SK-N-SH (cell line): ENCODE measurements around the gene TADA3. TPM values are rescaled to one million over a fixed set of nuclear protein-coding genes. Genes with fewer than 3 reads are reported as not detected.

ENCODE experiments used
- CTCF ChIA-PET: fragments of 300-600, 350-600 bp; formaldehyde crosslinking; extraction: SDS; loops from one replicate; lab custom pipeline; 2021; lab: Yijun Ruan, JAX
- POLR2A ChIA-PET: fragments of 350-600 bp; sonication (Branson Sonifier 250); formaldehyde crosslinking; extraction: SDS; loops from one replicate; lab custom pipeline; 2020; ENCODE audit warnings: antibody characterized with exemption, inconsistent platforms; lab: Yijun Ruan, JAX
- DNase-seq: peaks from one replicate; pipeline ENCODE4 v3.0.0; 2012
- H2AFZ ChIP-seq: fragments of 200-600 bp; sonication (generic); 2 replicates; pipeline ENCODE4 v1.8.1; 2016; ENCODE audit warnings: antibody characterized with exemption, mild to moderate bottlenecking, low read depth
- H3F3A ChIP-seq: fragments of 200-600 bp; sonication (generic); replicated peaks from 2 replicates; pipeline ENCODE3; 2016; ENCODE audit warnings: antibody characterized with exemption, mild to moderate bottlenecking; ENCODE audit not compliant: insufficient read depth
- H3K27ac ChIP-seq, 2 experiments: fragments of 200-500 bp in 1 of 2; fragments of 200-600 bp in 1 of 2; sonication (Bioruptor generic) in 1 of 2; sonication (generic), shearing (Covaris generic) in 1 of 2; 2 replicates each; pipeline versions ENCODE4 v1.5.1 to v1.6.1; 2014 to 2016; ENCODE audit warnings: low read depth in 2 of 2, inconsistent platforms in 1 of 2, low read length in 1 of 2, mild to moderate bottlenecking in 1 of 2, mixed read lengths in 1 of 2
- H3K27me3 ChIP-seq: fragments of 200-600 bp; sonication (generic), shearing (Covaris generic); 2 replicates; pipeline ENCODE4 v1.6.1; 2016; ENCODE audit warnings: mixed run types; ENCODE audit not compliant: insufficient read depth
- H3K36me3 ChIP-seq, 2 experiments: fragments of 200-500 bp in 1 of 2; fragments of 200-600 bp in 1 of 2; sonication (Bioruptor generic) in 1 of 2; sonication (generic) in 1 of 2; replicated peaks in 1 of 2; 2 replicates each; pipeline versions ENCODE3 to v1.5.1; 2014 to 2016; ENCODE audit warnings: low read length in 1 of 2, mild to moderate bottlenecking in 1 of 2; ENCODE audit not compliant: insufficient read depth in 2 of 2, control insufficient read depth in 1 of 2
- H3K4me1 ChIP-seq, 2 experiments: fragments of 200-500 bp in 1 of 2; fragments of 200-600 bp in 1 of 2; sonication (Bioruptor generic) in 1 of 2; sonication (generic), shearing (Covaris generic) in 1 of 2; 2 replicates each; pipeline versions ENCODE4 v1.5.1 to v1.6.1; 2014 to 2016; ENCODE audit warnings: low read depth in 1 of 2, low read length in 1 of 2, mixed run types in 1 of 2; ENCODE audit not compliant: insufficient read depth in 2 of 2, control insufficient read depth in 1 of 2
- H3K4me2 ChIP-seq: fragments of 200-600 bp; sonication (generic), shearing (Covaris generic); 2 replicates; pipeline ENCODE4 v1.6.1; 2017; ENCODE audit warnings: mixed run types
- H3K4me3 ChIP-seq, 2 experiments: fragments of 200-500 bp in 1 of 2; fragments of 200-600 bp in 1 of 2; sonication (Bioruptor generic) in 1 of 2; sonication (generic), shearing (Covaris generic) in 1 of 2; 2 replicates each; pipeline versions ENCODE4 v1.5.1 to v1.8.1; 2014 to 2016; ENCODE audit warnings: low read depth in 2 of 2, inconsistent platforms in 1 of 2, low read length in 1 of 2, mild to moderate bottlenecking in 1 of 2, mixed read lengths in 1 of 2, moderate library complexity in 1 of 2
- H3K79me2 ChIP-seq: fragments of 200-600 bp; sonication (generic); 2 replicates; pipeline ENCODE4 v1.8.1; 2017; ENCODE audit warnings: mild to moderate bottlenecking; ENCODE audit not compliant: insufficient read depth
- H3K9ac ChIP-seq: fragments of 200-600 bp; sonication (generic); 2 replicates; pipeline ENCODE4 v1.6.1; 2017; ENCODE audit warnings: mixed run types
- H3K9me2 ChIP-seq: fragments of 200-600 bp; sonication (generic); 2 replicates; pipeline ENCODE4 v1.6.1; 2017; ENCODE audit warnings: mixed run types
- H3K9me3 ChIP-seq: fragments of 200-600 bp; sonication (generic); 2 replicates; pipeline ENCODE4 v1.6.1; 2017; ENCODE audit warnings: mixed run types, mild to moderate bottlenecking, moderate library complexity
- H4K20me1 ChIP-seq: fragments of 200-600 bp; sonication (generic); 2 replicates; pipeline ENCODE4 v1.6.1; 2017; ENCODE audit warnings: mild to moderate bottlenecking, mixed run types; ENCODE audit not compliant: insufficient read depth
- CHD2 ChIP-seq: fragments of 150-350 bp; IDR thresholded peaks from 2 replicates; pipeline ENCODE4 v1.6.1; 2018; ENCODE audit warnings: low read length; ENCODE audit not compliant: partially characterized antibody
- EP300 ChIP-seq, 2 experiments: IDR thresholded peaks; 2 replicates each; pipeline versions ENCODE4 v1.4.0 to v1.6.1; 2012; ENCODE audit warnings: borderline replicate concordance in 1 of 2, low read depth in 1 of 2, low read length in 1 of 2
- FOSL2 ChIP-seq: IDR thresholded peaks from 2 replicates; pipeline ENCODE4 v1.4.0; 2012; ENCODE audit warnings: low read depth, mild to moderate bottlenecking, moderate library complexity, borderline replicate concordance
- FOXM1 ChIP-seq: IDR thresholded peaks from 2 replicates; pipeline ENCODE4 v1.4.0; 2012; ENCODE audit warnings: low read depth, mild to moderate bottlenecking
- MXI1 ChIP-seq: IDR thresholded peaks from 2 replicates; pipeline ENCODE4 v1.6.1; 2012; ENCODE audit warnings: mild to moderate bottlenecking, low read depth, low read length, improper control_type of control experiment
- NFIC ChIP-seq: IDR thresholded peaks from 2 replicates; pipeline ENCODE4 v1.4.0; 2012; ENCODE audit warnings: borderline replicate concordance
- RCOR1 ChIP-seq: fragments of 150-350 bp; IDR thresholded peaks from 2 replicates; pipeline ENCODE4 v1.6.1; 2017; ENCODE audit warnings: antibody characterized with exemption, low read length
- RXRA ChIP-seq: IDR thresholded peaks from 2 replicates; pipeline ENCODE4 v1.4.0; 2012; ENCODE audit warnings: low read depth, mild to moderate bottlenecking, borderline replicate concordance
- SIN3A ChIP-seq: IDR thresholded peaks from 2 replicates; pipeline ENCODE4 v1.6.1; 2012; ENCODE audit warnings: low read depth, mild to moderate bottlenecking, low read length, moderate library complexity, borderline replicate concordance
- TAF1 ChIP-seq: IDR thresholded peaks from 2 replicates; pipeline ENCODE4 v1.6.1; 2012; ENCODE audit warnings: low read depth, mild to moderate bottlenecking, low read length, moderate library complexity, borderline replicate concordance
- TEAD4 ChIP-seq: IDR thresholded peaks from 2 replicates; pipeline ENCODE4 v1.4.0; 2012; ENCODE audit warnings: mild to moderate bottlenecking, borderline replicate concordance; ENCODE audit not compliant: insufficient read depth
- YY1 ChIP-seq: IDR thresholded peaks from 2 replicates; pipeline ENCODE4 v1.4.0; 2012; ENCODE audit warnings: low read depth, mild to moderate bottlenecking
- WGBS: methylation state at CpG from one replicate; pipeline ENCODE4 v1.1.6; 2017; ENCODE audit warnings: low lambda C conversion rate; 5-methylcytosine and 5-hydroxymethylcytosine counted together
- polyA plus RNA-seq, 3 experiments: library from polyadenylated mRNA; depleted of rRNA; stranded (reverse); fragments of >200 nt; gene quantifications; 2 replicates each; pipeline ENCODE4 v1.2.3, GENCODE V29; 2012
- TF ChIP-seq, protein P1 (sequence below): IDR thresholded peaks from 2 replicates; pipeline ENCODE4 v1.6.1; 2012; ENCODE audit warnings: mild to moderate bottlenecking, low read depth, low read length, moderate library complexity
- TF ChIP-seq, protein P2 (sequence below): IDR thresholded peaks from 2 replicates; pipeline ENCODE4; 2012
- TF ChIP-seq, protein P3 (sequence below): fragments of 200-600 bp; sonication (generic); IDR thresholded peaks from 2 replicates; pipeline ENCODE4 v1.6.1; 2017; ENCODE audit warnings: antibody characterized with exemption, mild to moderate bottlenecking, moderate library complexity
- TF ChIP-seq, protein P4 (sequence below): fragments of 150-350 bp; IDR thresholded peaks from 2 replicates; pipeline ENCODE4 v1.6.1; 2017; ENCODE audit warnings: antibody characterized with exemption, low read length, low read depth, borderline replicate concordance
- TF ChIP-seq, protein P5 (sequence below): IDR thresholded peaks from 2 replicates; pipeline ENCODE4 v1.4.0; 2012; ENCODE audit warnings: low read depth

TADA3 gene
- polyA plus RNA-seq, 1 of the 3 experiments (the other 2 are of a cell fraction) = 102 TPM

DNA sequence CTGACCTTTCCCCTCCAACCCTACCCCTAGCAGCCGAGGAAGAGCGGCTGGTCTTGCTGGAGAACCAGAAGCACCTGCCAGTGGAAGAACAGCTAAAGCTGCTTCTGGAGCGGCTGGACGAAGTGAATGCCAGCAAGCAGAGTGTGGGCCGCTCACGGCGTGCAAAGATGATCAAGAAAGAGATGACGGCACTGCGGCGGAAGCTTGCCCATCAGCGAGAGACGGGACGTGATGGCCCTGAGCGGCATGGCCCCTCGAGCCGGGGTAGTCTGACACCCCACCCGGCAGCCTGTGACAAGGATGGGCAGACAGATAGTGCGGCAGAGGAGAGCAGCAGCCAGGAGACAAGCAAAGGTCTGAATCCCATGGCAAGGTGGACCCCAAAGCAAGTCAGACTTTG is 48.7 kb downstream of the TADA3 start (continued):
- TF ChIP-seq, protein P1, sequence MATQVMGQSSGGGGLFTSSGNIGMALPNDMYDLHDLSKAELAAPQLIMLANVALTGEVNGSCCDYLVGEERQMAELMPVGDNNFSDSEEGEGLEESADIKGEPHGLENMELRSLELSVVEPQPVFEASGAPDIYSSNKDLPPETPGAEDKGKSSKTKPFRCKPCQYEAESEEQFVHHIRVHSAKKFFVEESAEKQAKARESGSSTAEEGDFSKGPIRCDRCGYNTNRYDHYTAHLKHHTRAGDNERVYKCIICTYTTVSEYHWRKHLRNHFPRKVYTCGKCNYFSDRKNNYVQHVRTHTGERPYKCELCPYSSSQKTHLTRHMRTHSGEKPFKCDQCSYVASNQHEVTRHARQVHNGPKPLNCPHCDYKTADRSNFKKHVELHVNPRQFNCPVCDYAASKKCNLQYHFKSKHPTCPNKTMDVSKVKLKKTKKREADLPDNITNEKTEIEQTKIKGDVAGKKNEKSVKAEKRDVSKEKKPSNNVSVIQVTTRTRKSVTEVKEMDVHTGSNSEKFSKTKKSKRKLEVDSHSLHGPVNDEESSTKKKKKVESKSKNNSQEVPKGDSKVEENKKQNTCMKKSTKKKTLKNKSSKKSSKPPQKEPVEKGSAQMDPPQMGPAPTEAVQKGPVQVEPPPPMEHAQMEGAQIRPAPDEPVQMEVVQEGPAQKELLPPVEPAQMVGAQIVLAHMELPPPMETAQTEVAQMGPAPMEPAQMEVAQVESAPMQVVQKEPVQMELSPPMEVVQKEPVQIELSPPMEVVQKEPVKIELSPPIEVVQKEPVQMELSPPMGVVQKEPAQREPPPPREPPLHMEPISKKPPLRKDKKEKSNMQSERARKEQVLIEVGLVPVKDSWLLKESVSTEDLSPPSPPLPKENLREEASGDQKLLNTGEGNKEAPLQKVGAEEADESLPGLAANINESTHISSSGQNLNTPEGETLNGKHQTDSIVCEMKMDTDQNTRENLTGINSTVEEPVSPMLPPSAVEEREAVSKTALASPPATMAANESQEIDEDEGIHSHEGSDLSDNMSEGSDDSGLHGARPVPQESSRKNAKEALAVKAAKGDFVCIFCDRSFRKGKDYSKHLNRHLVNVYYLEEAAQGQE = no peak
- no peak for TF ChIP-seq CHD2

DNA sequence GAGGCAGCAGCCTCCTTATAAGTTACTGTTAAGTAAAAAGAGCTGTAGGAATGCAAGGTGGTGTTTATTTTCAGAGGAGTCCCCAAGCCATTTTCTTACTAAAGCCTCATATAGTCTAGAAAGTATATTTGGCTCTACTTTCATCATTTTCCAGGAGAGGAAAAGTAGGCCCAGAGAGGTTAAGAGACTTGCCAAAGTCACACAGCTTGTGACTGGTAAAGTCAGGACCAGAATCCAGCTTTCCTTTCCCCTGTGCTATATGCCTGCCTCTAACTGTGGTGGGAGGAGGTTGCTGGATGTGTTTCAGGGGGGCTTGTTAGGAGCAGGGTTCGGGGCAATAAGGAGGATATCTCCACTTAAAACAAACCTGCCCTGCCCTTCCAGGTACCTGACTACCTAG is 49.7 kb downstream of the TADA3 start:
- Histone ChIP-seq H3K27ac (no peak overlapping the region), H3K4me1 (peaks cover 0 to 19% of the 10 kb centered on the region in 2 experiments; a peak in 3 of 4 replicates), H3F3A (peaks cover 25% of the 10 kb centered on the region), H3K4me3 (no peak overlapping the region), H4K20me1 (no peaks in the 10 kb centered on the region), H3K36me3 (peaks cover 51 to 94% of the 10 kb centered on the region in 2 experiments), H3K79me2 (peaks cover 18% of the 10 kb centered on the region), H2AFZ (no peak overlapping the region), H3K27me3 (no peaks in the 10 kb centered on the region), H3K4me2 (no peak overlapping the region), H3K9ac (no peak overlapping the region), H3K9me3 (no peaks in the 10 kb centered on the region), H3K9me2 (no peaks in the 10 kb centered on the region)
- WGBS = 91% methylated on average over 1 of the region's 1 CpG
- TF ChIP-seq RXRA (no peak), TAF1 (no peak), FOSL2 (no peak), MXI1 (no peak), SIN3A (no peak), EP300 (IDR thresholded peaks at IDR 0.05; ENCODE audit: borderline replicate concordance in 1 of 2, low read depth in 1 of 2, low read length in 1 of 2) (no peak), FOXM1 (no peak), NFIC (no peak), YY1 (no peak), RCOR1 (no peak), TEAD4 (no peak)
- TF ChIP-seq, protein P2, sequence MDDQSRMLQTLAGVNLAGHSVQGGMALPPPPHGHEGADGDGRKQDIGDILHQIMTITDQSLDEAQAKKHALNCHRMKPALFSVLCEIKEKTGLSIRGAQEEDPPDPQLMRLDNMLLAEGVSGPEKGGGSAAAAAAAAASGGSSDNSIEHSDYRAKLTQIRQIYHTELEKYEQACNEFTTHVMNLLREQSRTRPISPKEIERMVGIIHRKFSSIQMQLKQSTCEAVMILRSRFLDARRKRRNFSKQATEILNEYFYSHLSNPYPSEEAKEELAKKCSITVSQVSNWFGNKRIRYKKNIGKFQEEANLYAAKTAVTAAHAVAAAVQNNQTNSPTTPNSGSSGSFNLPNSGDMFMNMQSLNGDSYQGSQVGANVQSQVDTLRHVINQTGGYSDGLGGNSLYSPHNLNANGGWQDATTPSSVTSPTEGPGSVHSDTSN = no peak
- TF ChIP-seq, protein P3, sequence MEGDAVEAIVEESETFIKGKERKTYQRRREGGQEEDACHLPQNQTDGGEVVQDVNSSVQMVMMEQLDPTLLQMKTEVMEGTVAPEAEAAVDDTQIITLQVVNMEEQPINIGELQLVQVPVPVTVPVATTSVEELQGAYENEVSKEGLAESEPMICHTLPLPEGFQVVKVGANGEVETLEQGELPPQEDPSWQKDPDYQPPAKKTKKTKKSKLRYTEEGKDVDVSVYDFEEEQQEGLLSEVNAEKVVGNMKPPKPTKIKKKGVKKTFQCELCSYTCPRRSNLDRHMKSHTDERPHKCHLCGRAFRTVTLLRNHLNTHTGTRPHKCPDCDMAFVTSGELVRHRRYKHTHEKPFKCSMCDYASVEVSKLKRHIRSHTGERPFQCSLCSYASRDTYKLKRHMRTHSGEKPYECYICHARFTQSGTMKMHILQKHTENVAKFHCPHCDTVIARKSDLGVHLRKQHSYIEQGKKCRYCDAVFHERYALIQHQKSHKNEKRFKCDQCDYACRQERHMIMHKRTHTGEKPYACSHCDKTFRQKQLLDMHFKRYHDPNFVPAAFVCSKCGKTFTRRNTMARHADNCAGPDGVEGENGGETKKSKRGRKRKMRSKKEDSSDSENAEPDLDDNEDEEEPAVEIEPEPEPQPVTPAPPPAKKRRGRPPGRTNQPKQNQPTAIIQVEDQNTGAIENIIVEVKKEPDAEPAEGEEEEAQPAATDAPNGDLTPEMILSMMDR = no peak
- TF ChIP-seq, protein P4, sequence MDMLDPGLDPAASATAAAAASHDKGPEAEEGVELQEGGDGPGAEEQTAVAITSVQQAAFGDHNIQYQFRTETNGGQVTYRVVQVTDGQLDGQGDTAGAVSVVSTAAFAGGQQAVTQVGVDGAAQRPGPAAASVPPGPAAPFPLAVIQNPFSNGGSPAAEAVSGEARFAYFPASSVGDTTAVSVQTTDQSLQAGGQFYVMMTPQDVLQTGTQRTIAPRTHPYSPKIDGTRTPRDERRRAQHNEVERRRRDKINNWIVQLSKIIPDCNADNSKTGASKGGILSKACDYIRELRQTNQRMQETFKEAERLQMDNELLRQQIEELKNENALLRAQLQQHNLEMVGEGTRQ = no peak
- TF ChIP-seq, protein P1 = no peak
- TF ChIP-seq, protein P5, sequence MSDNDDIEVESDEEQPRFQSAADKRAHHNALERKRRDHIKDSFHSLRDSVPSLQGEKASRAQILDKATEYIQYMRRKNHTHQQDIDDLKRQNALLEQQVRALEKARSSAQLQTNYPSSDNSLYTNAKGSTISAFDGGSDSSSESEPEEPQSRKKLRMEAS = no peak
- POLR2A ChIA-PET = no interaction called here
- DNase-seq = no peak
- CTCF ChIA-PET = no interaction called here
